Right forelimb (tissue), 1 donor: ENCODE results near the gene GSTM3.
"Not testable (repeated sequence)": the region's sequence is repeated elsewhere in the genome, so short reads cannot be mapped to it uniquely, and the experiment has no call there.

Experiments used
- DNase-seq: peaks from one replicate; pipeline ENCODE4 v3.0.0-alpha.2; 2018

GSTM3 gene

DNA sequence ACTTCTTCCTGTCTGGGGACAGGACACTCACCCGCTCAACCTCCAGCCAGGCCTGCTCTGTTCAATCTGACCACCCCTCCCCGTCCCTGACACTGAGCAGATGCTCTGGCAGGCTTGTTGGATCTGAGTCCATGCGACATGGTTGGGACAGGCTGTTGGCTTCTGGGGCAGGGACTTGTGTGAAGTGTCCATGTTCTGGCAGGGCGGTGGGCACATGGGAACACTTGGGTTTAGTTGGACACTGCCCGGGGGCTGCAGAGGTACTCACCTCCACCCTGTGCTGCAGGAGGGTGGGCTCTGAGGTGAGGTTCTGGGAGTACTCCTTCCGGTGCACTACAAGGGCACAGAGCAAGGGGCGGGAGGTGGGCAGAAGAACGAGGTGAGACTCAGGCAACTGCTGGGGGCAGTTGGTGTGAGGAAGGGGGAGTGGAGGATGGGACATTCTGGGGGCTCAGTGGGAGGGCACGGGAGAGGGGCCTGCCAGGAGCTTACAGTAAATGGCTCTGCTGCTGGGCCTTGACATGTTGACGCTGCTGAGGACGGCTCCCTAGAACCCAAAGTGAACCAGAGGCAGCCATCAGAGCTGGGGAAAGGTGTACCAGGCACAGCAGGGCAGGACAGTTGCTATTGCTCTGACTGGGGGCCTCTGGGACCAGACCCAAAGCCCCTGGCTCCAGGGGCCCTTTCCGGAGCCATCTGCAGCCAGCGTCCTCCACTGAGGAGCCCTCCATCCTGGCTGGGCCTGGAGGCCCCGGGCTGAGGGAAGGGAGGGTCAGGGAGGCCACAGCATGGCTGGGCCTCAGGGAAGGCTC lies 20.6 kb upstream of the GSTM3 start:
- no peak for DNase-seq

DNA sequence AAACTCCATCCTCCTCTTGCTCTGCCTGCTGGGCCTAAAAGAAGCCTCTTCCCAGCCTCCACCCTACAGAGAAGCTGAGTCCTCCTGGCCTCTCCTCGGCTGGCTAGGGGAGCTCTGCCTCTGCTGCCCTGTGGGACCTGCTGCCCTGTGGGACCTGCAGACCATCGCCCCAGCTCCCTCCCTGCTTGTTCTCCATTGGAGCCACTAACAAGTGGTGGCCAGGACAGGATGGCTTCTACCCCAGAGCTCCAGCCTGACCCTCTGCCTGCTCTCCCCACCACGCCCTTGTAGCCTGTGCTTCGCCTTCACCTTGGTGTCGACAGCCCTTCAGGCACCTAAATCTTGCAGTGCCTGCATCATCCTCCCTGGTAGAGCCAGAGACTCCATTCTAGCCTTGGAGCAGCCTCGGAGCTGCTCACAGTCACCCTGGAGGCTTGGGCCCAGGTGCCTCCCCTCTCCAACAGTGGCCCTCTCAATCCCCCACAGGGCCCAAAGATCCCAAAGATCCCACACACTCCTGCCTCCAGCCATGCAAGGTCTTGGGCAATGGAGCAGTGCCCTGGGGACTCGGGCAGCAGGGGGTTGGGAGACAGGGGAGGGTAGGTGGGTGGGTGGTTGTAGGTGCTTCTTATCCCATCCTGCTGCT lies 19.9 kb upstream of the GSTM3 start:
- peak; percentile 31 for DNase-seq

DNA sequence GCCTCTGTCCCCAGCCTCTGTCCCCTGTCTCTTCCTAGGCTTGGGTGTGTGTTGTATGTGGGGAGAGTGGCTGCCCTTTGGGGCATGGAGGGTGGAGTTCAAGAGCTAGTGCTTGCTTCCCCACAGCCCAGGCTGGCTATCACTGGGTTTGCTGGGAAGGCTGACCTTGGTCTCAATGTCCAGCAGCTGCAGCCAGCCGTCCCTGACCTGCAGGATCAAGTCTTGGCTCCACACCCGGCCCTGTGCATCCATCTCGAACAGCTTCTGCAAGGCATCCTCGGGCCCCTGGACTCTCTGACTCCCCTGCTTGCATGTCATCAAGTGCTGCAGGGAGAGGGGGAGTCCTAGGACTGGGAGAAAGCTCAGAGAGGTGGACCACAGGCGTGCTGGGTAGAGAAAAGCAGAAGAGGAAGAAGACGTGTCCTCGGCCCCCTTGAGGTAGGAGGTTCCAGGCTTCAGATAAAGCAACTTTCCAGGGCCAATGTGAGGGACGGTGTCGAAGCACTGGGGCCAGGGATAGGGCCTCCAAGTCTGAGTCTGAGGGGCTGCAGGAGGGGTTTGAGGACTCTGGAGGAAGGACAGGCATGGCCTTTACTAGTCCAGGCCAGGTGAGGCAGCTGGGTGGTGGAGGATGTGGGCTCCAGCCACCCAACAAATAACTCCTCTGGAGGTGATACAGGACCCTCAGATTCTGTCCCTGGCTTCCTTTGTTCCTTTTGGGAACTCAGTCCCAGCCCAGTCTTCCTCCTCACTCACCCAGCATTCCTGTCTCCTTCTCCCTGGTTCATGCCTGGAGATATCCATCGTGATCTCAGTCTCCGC lies 18.9 kb upstream of the GSTM3 start:
- no peak for DNase-seq

DNA sequence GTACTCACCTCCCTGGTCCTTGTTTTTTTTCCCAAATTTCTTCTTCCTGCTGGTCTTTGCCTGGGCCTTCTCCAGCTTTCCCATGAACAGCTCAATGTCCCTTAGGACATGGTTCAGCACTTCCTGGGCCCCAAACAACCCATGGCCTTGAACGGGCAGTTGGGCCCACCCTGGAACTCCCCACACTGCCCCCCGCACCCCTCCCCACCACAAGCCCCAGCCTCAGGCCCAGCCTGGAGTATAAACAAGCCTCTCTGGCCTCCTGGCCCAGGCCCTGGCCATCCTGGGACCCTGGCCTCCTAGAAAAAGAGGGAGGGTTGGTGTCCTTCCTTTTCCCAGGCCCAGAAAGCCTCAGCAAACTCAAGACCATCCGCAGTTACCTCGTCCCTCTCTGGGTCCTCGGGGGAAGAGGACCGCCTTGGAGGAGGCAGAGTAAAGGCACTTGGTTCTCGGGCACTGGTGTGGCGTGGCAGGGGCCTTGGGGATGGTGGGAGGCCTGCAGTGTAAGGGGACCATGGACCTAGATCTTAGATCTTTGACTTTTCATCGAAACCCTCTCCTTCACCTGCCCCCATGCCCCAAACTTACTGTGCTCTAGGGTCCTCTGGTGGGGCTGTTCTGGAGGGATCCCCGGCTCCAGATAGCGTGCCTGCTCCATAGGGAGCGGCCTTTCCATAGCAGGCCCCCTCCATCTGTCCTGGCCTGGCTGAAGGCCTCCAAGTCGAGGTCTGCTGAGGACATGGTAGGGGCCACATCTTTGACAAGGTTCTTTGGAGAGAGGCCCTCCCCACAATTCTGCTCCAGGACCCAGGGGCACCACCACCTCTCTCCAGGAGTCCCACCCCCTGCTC lies 17.3 kb upstream of the GSTM3 start:
- DNase-seq: no peak

DNA sequence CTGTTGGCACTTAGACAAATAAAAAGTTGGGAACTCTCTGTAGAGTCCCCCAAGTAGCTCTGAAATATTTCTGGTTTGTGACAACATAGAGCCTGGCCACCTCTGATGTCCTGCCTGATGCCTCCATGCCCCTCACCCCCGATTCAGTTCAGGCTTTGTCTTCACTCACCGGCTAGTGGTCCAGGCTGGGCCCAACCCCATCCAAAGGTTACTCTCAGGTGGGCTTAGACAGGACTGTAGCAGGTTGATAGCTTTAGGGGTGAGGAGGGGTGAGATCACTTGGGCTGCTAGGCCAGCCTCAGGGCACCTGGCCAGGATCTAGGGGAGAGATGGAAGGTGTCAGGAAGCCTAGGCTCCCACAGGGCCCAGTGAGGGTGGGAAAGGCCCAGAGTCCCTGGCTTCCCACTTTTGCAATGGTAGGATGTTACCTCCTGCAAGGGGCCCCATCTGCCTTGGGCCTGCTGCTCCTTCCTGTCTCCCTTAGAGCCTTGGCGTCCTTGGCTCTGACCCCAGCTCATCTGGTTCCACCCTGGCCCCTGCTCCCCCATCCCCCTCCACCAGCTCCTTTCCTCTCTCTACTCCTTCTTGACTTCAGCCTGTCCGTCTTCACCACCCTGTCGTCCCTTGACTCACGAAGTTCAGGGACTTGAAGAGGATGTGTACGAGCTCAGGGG lies 16.1 kb upstream of the GSTM3 start:
- DNase-seq: no peak

DNA sequence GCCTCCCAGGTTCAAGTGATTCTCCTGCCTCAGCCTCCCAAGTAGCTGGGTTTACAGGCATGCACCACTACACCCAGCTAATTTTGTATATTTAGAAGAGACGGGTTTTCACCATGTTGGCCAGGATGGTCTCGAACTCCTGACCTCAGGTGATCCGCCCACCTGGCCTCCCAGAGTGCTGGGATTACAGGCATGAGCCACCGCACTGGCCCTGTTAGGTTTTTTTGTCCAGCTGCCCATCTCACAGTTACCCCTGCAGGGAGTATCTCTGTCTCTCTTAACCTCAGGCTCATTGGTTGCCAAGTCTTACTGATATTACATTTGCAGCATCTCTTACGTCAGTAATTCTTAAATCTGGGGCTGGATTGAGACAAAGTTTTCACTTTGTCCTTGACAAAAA lies 15.5 kb upstream of the GSTM3 start:
- not testable (repeated sequence) for DNase-seq

DNA sequence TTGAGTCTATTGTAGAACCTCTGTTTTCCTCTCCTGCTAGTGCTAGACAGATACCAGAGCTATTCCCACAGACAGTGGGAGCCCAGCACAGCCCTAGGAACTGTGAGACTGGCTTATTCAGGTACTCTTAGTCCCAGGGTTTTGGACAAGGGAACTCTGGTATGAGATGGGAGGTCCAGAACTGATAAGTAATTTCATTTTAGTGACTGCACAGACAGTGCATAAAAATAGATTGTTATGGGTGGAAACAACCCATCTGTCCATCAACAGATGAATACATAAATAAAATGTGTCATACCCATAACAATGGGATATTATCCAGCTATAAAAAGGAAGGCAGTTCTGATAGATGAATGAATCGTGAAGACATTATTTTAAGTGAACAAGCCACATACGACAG lies 13.9 kb upstream of the GSTM3 start:
- DNase-seq: no peak

DNA sequence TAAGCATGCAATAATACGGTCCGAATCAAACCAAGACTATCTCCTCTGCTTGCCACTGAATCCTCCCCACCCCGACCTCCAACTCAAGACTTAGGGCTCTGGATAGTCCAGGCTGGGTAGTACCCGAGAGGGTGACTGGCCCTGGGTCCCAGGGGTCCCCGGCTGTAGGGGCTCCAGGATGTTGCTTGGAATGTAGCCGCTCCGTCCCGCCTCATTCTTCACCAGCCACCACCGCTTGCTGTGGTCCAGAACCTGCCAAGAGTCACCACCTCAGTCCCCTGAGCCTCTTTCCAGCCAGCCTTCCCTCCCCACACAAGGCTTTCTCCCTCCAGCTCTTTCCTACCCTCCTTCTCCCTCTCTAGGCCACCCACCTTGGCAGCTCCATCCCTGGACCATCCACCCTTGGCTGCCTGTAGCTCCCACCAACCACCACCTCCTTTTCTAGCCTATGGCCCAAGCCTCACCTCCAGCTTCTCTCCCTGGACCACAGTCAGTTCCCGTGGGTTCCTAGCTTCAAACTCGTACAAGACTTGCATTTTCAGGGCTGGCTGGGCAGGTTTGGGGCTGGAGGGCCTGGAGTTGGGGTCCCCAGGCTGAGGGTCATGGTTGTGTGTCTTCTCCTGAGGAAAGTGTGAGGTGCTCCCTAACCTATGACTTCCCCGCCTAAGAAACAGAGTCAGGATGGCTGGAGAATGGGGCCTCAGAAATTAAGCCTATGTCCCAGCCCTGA lies 10.9 kb upstream of the GSTM3 start:
- DNase-seq: peak; percentile 38

DNA sequence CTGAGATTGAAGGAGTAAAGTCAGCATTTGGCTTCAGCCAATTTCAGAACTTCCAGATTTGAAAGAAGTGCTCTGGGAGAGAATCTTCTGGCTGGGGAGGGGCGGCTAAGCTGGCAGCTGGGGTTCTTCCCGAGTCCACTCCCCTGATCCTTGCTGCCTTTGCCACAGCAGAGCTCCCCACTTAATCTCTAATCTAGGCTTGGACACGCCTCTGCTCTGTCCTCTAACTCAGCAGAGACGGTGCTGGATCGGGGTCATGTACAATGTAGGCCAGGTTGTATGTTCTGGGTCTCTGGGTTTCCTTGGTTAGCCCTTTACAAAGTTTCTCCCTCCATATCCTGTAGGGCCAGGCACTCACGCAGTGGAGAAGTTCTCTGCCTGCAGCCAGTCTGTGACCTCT lies 10.1 kb upstream of the GSTM3 start:
- DNase-seq: no peak

DNA sequence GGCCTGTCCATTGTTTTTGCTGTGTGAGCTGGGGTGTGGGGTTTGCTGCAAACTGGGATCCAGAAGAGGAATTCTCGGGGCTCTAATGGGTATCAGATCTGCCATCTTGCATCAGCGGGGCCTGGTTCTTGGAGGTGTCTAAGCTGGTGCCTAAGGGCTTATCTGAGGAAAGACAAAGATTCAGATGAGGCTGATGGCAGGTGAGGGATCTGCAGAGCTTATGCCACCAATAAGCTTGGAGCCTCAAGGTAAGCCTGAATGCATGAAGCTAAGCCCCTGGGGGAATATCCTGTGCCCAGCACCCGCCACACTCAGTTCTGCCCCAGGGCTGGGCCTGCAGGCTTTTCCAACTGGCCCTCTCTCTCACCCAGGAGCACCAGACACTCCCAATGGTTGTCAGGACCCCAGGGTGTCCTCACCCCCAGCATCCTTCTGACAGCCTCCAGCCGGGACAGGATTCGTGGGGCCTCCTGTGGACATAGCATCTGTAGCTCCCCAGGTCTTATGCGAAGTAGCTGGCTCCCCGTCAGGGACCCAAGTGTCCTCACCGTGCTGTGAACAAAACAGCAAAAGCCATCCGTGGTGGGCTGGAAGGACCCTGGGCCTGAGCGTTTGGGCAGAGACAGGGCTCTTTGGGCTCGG lies 9.5 kb upstream of the GSTM3 start:
- no peak for DNase-seq

DNA sequence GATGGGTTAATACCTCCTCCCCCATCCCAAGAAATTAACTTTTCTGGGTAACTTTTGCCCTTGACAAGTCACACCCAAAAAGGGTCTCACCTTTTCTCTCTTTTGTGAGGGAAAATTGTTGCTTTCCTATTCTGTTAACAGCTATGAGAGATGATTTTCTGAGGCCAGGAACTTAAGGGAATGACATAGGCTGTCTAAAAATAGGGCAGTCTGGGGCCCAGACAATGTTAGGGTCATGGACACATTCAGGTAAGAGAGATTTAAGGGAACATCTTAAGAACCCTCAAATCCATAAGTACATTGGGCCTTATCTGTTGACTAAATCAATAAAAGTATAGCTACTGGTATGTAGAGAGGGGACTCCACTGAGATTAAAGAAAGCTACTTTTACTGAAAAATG lies 8.4 kb upstream of the GSTM3 start:
- DNase-seq: no peak

DNA sequence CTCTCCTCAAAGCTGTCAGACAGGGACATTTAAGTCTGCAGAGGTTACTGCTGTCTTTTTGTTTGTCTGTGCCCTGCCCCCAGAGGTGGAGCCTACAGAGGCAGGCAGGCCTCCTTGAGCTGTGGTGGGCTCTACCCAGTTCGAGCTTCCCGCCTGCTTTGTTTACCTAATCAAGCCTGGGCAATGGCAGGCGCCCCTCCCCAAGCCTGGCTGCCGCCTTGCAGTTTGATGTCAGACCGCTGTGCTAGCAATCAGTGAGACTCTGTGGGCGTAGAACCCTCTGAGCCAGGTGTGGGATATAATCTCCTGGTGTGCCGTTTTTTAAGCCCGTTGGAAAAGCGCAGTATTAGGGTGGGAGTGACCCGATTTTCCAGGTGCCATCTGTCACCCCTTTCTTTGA lies 7.5 kb upstream of the GSTM3 start:
- DNase-seq: not testable (repeated sequence)

DNA sequence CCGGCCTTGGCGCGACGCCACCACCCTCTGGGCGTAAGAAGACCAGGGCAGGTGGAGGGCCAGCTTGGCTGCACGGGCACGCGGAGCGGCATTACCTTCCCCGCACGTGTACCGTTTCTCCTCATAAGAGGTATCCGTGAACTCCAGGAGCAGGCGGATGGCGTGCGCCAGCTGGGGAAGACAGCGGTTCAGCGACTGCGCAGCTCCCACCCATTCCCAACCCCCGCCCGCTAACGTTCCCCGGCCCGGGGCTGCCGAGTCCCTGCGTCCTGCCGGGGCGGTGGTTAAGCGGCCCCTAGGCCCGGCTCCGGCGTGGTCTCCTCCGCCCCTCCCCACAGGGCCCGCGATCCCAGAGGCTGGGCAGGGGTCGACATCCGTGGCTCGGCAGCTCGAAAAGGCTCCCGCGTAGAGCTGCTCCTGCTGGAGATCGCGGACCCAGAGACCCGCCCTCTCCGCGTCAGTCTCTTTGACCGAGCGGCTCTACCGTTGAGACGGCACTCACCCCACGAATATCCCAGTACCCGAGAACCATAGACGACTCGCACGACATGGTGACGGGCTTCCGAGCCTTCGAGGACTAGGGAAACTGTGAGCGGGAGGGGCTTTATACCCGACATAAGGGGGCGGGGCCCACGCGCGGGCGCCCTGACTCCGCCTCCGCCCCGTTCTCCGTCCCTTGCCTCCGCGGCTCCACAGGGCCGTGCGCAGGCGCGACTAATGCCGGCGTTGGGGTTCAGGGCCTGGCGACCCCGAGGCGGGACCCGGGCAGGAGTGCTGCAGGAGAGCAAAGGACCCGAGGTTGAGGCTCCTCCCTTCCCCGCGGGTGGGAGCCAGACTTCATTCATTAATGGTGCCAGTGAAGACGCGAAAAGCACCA lies 862 bp downstream of the GSTM3 start:
- DNase-seq: peak; percentile 90

DNA sequence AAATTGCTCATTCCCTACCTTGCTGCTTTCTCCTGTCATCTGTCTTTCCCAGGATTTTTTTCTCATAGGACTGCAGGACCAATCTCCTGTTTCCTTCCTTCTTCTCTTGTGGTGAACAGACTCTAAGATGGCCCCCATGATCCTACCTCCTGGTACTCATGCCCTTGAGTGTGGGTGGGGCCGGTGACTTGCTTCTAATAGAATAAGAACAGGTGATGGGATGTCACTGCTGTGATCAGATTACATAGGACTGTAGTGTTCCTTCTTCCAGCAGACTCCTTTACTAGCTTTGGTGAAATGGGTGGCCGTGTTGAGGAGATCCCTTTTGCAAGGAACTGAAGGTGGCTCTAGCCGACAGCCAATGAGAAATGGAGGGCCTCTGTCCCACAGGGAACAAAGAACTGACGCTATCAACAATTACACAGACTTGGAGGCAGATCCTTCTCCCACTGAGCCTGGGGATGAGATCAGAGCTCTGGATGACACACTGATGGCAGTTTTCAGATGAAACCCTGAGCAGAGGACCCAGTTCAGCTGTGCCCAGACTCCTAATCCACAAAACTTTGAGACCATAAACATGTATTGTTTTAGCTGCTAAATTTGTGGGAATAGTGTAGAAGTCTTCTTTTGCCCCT lies 7.5 kb downstream of the GSTM3 start:
- peak; percentile 6 for DNase-seq

DNA sequence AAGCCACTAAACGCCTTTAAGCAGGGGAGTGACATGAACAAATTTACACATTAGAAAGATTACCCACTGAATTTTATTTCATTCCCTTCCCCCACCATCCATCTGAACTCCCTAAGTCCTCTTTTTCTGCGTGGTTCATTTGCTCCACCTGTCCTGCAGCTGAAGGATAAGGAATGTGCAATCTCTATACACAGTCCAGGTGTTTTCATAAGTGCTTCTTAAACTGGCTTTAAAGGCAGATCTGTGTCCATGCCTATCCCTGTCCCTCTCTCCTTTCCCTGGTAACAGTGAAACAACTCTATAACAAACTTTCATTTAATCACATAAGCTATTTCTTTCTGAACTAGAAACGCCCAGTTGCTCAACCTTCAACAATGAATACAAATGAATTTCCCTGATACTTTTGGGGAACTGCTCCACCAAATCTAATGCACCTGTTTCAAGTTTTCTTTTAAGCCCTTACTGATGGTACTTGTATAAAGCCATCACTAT lies 8.4 kb downstream of the GSTM3 start:
- DNase-seq: no peak

DNA sequence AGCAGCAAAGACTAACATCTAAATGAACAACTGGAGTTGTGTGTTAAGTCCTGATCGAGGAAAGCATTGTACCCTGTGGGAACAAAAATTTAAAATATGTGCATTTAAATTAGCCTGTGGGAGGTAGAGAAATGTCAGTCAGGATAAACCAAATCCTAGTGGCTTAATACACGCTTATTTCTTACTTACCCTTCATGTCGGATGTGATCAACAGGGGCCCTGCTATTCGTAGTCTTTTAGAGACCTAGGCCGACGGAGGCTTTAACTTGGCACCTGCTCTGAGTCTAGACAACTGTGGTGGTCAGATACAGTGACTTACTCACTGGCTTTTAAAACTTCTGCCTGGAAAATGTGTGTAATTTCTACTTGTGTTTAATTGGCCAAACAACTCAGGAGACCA lies 10.2 kb downstream of the GSTM3 start:
- no peak for DNase-seq

DNA sequence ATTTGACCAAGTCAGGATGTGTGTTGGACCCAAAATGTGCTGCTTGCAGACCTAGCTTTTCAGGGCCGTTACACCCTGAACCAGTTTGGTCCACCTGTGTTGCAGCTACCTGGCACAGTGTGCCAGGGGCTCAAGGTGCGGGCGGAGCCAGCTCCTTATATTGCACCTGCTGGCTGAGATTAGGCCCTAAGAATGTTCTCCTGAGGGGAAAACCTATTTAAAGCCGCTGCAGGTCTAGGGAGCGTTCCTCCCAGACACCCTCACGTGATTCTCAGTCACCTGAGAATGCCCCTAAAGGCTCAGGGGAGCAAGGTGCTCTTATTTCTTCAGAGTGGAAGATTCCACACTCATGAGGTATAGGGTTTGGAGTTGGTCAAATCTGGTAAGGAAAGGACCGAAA lies 12.0 kb downstream of the GSTM3 start:
- no peak for DNase-seq

DNA sequence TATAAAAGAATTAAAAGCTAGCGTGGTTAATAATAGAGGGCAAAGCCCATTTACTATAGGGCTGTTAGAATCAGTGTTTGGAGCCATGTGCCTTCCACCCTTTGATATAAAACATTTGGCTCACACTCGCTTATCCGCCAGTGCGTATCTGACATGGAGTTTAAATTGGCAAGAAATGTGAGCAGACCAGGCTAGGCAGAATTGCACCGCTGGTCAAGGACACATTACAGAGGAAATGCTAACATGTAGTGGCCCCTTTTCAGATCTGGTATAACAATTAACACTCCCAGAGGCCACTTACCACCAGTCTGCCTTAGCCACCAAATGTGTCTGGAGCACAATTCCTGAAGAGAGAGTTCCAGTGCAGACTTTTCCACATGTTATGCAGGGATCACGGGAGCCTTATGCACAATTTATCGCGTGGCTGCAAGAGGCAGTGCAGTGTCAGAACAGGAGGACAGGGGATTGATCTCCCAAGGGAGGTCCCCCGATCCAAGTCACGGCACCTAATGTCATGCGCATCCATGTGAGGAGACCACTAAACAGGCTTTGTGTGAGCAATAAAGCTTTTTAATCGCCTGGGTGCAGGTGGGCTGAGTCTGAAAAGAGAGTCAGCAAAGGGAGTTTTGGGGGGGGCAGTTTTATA lies 14.0 kb downstream of the GSTM3 start:
- no peak for DNase-seq

DNA sequence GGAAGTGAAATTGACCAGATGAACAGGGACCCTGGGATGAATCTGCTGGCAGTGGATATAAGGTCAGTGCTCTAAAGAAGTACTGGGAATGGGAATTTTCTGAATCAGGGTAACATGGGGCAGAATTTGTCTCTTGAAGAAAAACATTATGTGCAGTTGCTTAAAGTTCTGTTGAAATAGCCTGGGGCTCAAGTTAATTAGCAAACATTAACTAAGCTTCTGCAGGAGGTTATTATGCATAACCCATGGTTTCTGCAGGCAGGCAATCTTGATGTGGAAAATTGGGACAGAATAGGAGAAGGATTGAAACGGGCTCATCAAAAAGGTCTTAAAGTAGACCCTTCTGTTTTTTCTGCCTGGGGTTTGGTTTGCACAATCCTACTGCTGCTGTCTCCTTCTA lies 14.8 kb downstream of the GSTM3 start:
- no peak for DNase-seq
